HG03571 (cell line): Measurements from ENCODE around the gene SEC14L5.

Experiments used
- ATAC-seq: cut with Tn5 transposase; IDR thresholded peaks from one replicate; pipeline ENCODE4 v1.9.1; 2021; ENCODE audit not compliant: unreplicated experiment

SEC14L5 gene

DNA sequence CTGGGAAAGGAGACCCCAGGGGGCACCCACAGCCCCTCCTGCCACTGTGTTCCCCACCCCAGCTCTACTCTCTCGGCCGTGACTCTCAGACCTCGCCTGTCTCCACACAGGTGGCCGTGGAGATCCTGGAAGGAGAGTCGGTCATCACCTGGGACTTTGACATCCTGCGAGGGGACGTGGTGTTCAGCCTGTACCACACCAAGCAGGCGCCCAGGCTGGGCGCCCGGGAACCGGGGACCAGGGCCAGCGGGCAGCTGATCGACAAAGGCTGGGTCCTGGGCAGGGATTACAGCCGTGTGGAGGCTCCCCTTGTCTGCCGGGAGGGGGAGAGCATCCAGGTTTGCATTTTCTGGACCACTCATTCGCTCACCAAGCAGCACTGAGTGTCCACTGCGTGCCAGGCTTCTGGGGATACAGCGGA is 50.2 kb downstream of the SEC14L5 start:
- no peak for ATAC-seq

DNA sequence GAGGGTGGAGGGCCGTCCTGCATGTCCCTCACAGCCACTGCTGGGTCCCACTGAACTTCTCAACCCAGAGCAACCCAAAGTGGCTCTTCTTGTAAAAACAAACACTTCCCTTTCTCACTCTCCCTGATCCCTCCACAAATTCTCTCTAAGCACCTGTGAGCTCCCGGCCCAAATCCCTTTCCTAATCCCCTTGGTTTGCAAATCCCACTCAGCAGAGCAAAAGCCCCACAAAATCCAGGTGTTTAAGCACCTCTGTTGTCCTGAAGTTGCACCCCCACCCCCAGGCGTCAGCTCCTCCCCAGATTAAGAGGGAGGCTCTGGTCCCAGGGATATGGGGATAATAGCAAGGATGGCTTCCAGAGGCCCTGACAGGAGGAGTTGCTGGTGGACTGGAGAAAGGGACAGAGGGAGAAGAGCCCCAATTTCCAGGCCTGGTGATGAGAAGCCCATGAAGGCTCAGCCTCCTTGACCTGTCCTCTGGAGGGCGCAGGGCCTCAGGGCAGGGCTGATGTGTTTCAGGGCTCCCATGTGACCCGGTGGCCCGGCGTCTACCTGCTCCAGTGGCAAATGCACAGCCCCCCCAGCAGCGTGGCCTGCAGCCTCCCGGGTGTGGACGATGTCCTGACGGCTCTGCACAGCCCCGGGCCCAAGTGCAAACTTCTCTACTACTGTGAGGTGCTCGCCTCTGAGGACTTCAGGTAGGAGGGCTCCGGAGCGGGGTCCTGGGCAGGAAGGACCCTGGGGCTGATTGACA is 52.6 kb downstream of the SEC14L5 start:
- ATAC-seq: no peak

DNA sequence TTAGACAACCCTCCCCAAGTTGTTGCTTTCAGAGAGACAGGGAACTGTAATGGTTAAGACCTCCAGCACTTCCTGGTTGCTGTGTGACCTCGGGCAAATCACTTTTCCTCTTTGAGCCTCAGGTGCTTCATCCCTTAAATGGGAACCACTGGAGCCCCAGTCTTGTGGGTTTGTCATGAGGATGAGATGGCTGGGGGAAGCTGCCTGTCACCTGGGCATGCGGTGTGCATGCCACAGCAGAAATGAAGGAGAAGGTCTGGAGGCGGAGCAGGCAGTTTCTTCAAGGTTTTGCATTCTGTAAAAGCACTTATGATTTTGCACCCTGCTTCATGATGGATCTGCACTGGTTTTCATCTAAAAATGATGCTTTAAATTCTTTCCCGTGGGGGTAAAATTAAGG is 53.5 kb downstream of the SEC14L5 start:
- ATAC-seq: no peak

DNA sequence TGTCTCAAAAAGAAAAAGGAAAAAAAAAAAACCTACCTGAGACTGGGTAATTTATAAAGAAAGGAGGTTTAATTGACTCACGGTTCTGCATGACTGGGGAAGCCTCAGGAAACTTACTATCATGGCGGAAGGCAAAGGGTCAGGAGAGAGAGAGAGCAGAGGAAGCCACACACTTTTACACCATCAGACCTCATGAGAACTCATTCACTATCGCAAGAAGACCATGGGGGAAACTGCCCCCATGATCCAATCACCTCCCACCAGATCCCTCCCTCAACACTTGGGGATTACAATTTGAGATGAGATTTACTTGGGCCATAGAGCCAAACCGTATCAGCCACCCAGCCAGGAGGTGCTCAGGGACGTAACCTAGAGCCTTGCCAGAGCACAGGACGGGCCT is 54.8 kb downstream of the SEC14L5 start:
- ATAC-seq: no peak

DNA sequence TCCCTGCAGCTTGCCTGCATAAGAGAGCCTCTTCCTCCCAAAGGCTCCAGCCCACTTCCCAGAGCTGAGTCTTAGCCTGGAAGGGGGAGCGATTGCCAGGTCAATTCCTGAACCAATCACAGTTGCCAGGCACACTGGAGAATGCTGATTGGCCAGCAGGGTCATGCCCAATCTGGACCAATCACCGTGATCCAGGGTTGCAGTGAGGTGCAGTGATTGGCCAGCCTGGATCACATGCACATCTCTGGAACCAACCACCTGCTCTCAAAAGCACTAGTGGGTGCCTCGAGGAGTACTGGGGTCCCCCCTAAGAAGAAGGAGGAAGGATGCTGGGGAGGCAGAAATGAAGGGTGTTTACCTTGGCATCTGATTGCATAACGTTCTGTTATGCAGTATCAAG is 57.2 kb downstream of the SEC14L5 start:
- no peak for ATAC-seq

DNA sequence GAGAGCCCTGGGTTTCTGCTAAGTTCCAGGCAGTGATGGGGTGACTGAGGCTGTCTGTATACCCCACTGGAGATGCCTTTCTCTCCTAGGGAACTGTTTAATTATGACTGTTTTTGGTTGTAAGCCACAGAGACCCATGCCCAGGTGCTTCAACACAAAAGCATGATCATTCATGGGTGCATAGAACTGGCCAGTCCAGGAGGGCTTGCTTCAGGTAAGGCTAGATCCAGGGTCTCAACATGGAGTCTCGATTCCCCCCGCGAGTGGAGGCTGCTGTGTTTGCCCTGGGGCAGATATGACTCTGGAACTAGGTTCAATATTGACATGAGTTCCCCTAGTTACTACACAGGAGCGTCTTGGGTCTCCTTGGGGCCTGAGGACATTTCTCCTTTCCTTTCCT is 57.8 kb downstream of the SEC14L5 start:
- ATAC-seq: no peak

DNA sequence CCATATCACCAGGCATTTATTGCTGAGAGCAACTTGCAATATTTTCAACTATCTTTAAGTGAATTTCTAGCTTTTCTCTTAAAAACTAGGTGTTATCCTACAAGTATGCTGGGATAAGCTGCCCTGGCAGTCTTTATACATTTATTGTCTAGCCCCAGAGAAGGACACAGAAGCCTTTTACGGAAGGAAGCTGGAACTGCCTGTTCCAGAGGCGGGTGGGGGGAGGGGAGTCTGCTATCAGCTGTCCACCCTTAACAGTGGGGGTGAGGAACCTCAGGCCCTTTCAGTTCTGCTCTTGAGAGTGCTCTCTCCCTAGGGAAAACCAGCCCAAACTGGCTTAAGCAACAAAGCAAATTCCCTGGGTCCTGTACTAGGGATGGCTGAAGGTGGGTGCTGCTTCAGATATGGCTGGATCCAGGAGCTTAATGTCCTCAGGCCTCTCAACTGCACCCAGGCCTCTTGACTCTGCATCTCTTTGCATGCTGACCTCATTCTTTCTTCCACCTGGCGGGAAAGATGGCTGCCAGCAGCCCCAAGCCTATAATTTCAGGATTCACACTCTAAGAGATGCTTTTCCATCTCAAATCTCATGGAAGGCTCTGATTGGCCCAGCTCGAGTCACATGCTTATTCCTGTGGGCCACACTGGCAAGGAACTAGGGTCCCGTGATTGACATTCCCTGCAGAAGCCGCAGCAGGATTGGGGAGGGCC is 59.0 kb downstream of the SEC14L5 start:
- no peak for ATAC-seq

DNA sequence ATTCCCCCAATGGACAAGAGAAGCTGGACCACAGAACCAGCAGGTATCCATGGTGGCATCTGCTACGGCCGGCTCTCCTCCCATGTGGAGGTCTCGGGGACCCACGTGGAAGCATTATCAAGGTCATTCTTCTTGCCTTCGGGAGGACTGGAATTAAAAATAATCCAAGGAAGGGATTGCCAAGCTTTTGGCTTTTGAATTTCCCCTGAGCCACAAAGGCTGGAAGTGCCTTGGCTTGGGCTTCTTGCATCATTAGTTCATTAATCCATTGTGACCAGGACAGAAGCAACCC is 59.5 kb downstream of the SEC14L5 start:
- ATAC-seq: no peak

DNA sequence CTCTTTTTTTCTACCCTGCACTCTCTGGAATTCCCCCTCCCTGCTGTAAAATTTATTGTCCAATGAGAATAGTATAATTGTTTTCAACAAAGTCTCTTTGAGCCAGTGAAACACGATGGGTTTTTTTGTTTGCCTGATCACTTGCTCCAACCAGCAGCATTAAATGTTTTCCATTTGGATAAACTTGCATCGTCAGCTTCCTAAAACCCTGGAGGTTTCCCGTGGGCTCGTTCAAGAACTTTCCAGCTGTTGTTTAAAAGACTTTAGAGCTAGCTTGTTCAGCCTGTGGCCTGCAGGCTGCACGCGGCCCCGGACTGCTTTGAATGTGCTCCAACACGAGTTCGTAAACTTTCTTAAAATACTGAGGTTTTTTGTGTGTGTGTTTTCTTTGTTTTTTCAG is 60.7 kb downstream of the SEC14L5 start:
- no peak for ATAC-seq

DNA sequence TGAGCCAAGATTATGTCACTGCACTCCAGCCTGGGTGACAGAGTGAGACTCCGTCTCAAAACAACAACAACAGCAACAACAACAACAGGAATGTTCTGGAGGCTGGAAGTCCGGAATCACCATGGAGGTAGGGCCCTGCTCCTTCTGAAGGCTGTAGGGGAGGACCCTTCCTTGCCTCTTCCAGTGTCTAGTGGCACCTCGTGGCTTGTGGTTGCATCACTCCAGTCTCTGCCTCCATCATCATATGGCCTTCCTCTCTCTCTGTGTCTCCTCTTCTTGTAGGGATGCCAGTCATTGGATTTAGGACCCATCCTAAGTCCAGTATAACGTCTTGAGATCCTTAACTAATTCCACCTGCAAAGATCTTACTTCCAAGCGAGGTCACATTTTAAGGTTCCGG is 61.6 kb downstream of the SEC14L5 start:
- ATAC-seq: no peak

DNA sequence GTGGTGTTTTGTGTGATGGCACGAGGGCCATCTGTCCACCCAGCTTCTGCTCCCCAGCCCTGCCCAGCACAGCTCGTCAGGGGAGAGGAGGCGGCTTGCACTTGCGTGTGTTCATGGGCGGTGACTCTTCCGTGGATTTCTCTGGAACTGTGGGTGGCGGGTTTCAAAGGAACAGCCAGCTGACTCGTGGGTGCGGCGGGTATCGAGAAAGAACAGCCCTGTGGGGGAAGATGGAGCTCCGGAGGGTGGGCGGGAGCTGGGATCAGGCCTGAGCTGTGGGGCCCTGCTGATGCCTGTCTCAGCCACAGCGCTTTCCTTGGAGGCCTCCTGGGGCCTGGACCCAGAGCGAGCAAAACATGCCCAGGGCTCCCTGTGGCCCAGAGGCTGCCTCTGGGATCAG is 62.4 kb downstream of the SEC14L5 start:
- ATAC-seq: no peak

DNA sequence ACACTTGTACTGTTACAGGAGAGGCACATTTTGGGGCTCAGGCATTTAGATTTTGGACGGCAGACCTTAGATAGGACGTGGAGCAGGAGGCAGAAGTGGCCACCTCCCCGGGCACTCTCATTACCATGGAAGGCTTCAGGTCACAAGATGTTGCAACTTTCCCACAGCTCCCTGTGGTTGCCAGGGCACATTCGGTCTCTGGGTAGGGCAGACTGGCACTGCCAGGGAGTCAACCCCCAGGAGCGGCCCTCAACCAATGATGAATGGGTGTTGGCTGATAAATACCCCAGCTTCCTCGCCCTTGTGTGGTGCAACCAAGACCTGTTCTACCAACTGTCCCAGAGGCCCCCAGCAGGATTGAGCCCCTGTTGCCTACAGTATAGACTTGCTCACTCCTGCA is 64.4 kb downstream of the SEC14L5 start:
- ATAC-seq: no peak

DNA sequence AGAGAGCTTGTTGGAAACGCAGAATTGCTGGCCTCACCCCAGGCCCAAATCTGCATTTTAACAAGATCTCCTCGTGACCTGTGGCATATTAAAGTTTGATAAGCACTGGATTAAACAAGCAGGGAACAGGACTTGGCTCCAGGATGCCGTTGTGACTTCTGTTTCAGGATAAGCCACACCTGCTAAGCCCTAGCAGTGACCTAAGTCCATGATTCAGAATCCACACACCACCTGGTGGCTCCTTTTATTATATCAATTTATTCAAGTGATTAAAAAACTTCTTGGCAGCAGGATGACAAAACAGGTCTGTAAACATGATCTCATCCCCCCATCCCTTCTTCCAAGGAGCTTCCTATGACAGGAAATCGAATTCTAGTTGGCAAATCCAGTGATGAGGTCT is 66.5 kb downstream of the SEC14L5 start:
- no peak for ATAC-seq

DNA sequence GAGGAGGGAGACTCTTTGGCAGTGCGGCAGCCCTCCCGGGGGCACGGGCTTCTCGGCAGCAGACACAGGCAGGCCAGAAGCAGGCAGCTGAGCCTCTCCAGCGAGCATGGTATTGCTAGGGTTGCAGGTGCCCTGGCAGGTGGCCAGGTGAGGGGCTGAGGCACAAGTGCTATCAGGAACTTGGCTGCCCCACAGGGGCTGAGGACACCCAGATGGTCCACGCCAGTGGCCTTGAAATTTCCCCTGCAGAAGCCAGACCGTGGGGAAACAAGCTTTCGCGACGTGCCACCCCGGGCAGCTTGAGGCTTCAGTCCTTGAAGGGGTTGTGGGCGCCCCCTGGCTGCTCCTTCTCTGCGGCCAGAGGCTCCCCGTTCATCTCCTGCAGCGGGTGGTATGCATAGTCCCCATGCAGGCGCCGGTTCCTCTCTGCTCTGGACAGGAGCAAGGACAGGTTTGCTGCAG is 67.1 kb downstream of the SEC14L5 start:
- ATAC-seq: no peak

DNA sequence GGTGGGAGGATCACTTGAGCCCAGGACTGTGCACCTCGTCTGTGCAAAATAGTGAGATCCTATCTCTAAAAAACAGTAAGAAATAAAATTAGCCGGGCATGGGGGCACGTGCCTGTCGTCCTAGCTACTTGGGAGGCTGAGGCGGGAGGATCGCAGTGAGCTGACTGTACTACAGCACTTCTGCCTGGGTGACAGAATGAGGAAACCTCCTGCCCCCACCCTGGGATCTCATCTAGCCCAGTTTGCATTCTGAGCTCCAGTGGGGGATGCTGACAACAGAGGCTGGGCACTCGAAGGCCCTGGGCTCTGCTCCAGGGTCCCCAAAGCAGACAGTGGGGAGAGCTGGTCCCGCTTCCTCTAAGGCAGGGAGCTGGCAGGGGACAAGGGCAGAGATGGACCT is 68.5 kb downstream of the SEC14L5 start:
- ATAC-seq: no peak

DNA sequence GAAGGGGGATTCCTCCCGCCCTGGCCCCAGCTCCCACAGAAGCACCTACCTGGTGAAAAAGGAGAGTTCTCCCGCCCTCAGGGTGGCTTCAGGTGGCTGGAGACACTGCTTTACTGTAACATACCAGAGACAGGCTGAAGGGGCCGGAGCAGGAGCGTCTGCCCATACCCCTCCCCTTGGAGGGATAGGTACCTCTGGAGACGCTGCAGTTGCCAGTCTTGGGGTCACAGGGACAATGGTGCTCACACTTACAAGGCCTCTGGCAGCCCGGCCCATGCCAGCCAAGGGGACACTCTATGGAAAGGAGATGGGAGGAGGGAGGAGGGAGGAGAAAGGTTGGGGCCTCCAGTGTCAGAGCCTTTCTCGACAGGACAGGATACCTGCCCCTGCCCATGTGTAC is 69.0 kb downstream of the SEC14L5 start:
- no peak for ATAC-seq

DNA sequence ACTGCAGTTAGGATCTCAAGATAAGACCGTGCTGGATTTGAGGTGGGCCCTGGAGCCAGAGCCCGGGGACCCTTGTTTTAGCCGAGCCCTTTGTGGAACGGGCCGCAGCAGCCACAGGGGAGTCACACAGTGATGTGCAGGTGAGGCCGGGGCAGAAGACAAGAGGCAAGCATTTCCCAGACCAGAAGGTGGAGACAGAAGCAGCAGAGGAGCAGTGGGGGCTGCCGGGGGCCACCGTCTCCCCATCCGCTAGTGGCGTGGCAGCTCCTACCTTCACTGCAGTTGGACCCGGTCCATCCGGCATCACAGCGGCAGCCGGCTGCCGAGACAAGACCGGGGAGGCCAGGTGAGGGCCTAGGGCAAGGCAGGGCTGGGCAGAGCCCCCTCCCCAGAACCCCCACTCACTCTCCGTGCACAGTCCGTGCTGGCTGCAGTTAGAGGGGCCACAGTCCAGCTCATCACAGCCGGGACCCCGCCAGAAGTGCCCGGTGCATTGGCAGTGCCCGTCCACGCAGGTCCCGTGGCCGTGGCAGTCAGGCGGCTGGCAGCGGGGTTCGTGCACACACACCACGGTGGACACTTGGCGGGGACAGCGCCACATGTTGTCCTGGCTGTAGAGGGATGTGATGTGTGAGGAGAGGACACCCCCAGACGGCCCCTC is 69.6 kb downstream of the SEC14L5 start:
- ATAC-seq: no peak

DNA sequence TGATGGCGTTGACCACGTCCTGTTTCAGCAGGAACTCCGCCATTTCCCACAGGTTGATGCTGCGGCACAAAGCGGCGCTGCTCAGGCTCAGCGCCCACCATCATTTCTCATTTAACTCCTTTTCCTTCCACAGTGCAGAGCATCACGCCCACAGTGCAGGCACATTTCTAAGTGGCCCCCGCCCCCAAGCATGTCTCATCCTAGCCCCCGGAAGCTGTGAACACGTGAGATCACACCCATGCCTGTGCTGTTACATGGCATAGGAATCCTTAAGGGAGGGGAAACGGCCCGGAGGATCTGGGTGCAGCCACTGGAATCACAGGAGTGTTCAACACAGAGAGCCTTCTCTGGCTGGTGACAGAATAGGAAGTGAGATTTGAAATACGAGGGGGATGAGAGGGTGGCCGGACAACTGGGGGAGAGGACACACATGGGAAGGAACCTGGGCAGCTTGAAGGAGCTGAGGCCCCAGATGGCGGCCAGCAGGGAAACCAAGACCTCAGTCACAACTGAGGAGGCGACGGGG is 70.9 kb downstream of the SEC14L5 start:
- no peak for ATAC-seq

DNA sequence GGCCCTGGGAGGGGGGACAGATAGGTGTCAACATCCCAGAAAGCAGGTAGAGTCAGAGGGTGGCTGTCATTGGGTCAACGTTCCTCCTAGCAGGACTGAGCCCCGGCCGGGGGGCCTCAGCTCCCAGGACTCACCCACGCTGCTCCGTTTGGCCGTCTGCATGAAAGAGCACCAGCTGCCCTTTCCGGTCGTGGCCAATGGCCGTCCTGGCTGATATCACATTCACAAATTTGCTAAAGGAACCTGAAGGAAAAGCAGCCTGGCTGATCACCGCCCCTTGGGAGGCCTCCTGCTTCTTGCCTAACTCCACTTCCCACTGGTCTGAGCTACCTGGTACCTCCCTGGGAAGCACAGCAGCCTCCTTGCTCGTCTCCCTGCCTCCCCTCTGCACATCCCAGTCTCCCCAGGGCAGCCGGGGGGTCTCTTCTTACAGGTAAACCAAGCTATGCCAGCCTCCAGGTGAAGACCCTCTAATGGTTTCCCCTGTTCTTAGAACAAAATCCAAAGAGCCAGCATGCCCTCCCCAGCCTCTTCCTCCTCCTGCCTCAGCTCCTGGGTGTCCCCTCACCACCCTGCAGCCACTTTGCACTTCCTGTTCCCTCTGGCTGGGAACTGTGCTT is 72.2 kb downstream of the SEC14L5 start:
- no peak for ATAC-seq

DNA sequence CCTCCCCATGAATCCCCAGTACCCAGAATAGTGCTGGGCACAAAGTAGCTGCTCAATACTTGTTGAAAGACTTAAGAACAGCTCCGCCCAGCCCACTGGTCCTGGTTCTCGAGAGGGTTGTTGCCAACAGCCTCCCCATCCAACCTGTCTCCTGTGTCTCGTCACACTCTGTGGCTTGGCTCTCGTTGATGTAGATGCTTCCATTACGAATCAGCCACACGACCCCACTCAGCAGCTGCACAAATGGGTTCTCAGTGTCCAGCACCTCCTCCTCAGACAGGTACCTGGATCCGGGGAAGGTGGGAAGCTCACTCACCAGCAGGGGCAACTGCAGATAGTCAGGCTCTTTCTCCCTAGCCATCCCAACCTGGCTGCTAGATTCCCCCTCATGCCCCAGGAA is 73.5 kb downstream of the SEC14L5 start:
- no peak for ATAC-seq

DNA sequence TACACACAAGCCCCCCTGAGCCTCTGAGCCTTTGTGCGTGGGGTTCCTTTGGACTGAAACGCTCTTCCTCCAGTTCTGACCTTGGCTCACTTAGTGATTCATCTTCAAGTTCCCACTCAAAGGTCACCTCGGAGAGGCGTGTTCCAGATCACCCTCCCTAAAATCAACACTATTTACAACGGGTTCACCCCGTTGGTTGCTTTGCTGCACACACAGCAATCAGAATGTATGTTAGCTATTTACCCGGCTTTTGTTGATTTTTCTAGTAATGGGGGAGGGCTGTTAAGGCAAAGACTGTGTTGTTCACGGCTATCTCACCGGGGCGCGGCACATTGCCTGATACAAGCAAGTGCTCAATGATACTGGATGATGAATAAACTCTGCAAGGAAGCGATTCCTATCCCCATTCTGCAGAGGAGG is 74.6 kb downstream of the SEC14L5 start:
- no peak for ATAC-seq
